ENCODE data around the gene AADACL3. TPM values are rescaled to one million over a fixed set of nuclear protein-coding genes. Genes with fewer than 3 reads are reported as not detected.

Gene AADACL3
- total and polyA plus RNA-seq, 2 donors (not counting 3 experiments of a cell fraction or from before 2014, with no cell fraction given) = not detected

DNA sequence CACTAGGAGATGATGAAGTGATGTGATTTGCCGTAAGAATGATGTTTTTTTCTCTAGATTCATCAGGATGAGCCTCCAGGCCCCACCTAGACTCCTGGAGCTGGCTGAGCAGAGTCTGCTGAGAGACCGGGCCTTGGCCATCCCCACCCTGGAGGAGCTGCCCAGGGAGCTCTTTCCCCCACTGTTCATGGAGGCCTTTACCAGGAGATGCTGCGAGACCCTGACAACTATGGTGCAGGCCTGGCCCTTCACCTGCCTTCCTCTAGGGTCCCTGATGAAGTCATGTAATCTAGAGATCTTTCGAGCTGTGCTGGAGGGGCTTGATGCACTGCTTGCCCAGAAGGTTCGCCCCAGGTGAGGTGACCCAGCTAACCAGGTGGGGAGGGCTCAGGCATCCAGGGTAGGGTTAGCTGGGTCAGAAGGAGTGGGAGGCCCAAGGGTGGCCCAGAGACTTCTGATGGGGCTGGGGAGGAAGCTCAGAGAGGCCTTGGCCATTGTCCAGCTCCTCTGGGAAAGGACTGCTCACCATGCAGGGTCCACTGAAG lies 59.0 kb downstream of the AADACL3 start:
- Histone ChIP-seq H3K4me1 (ENCODE audit: control insufficient read depth, extremely low read depth, insufficient read depth, low read length) (no peaks in the 10 kb centered on the region), H4K20me1 (replicated peaks; ENCODE audit: control insufficient read depth, extremely low read depth, insufficient read depth, low read length) (no peaks in the 10 kb centered on the region), H3K79me2 (ENCODE audit: control insufficient read depth, insufficient read depth, low read length) (no peaks in the 10 kb centered on the region), H3K9me3 (replicated peaks; ENCODE audit: control insufficient read depth, insufficient read depth, low read length) (no peaks in the 10 kb centered on the region), H3K4me3 (replicated peaks in 1 of 3; ENCODE audit: insufficient read depth in 1 of 3, low read depth in 1 of 3, low read length in 3 of 3) (no peak overlapping the region), H2AFZ (ENCODE audit: low read depth, low read length) (no peak overlapping the region), H3K27me3 (ENCODE audit: control insufficient read depth in 2 of 2, insufficient read depth in 2 of 2, low read length in 2 of 2) (no peaks in the 10 kb centered on the region), H3K9ac (replicated peaks; ENCODE audit: extremely low read depth, insufficient read depth, low read length) (no peak overlapping the region), H3K4me2 (ENCODE audit: insufficient read depth, low read length) (no peak overlapping the region), H3K36me3 (ENCODE audit: control insufficient read depth in 2 of 2, extremely low read depth in 1 of 2, insufficient read depth in 2 of 2, low read length in 2 of 2) (no peaks in the 10 kb centered on the region), H3K9me1 (replicated peaks; ENCODE audit: control insufficient read depth, extremely low read depth, insufficient read depth, low read length) (no peaks in the 10 kb centered on the region), H3K27ac (ENCODE audit: insufficient read depth, low read depth, low read length) (no peak overlapping the region)
- ChIA-PET CTCF (no interaction called here), POLR2A (no interaction called here)
- TF ChIP-seq, protein P1, sequence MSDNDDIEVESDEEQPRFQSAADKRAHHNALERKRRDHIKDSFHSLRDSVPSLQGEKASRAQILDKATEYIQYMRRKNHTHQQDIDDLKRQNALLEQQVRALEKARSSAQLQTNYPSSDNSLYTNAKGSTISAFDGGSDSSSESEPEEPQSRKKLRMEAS (IDR thresholded peaks at IDR 0.05; ENCODE audit: insufficient read depth, insufficient read length) = no peak
- TF ChIP-seq MYC (IDR thresholded peaks at IDR 0.05; ENCODE audit: low read depth, low read length) = no peak
- TF ChIP-seq EZH2 (IDR thresholded peaks at IDR 0.05; ENCODE audit: borderline replicate concordance, low read depth, low read length, severe bottlenecking) = no peak
- no peak for TF ChIP-seq POLR2AphosphoS5 (IDR thresholded peaks at IDR 0.05; ENCODE audit: insufficient read depth, low read depth, low read length)
- TF ChIP-seq, protein P2, sequence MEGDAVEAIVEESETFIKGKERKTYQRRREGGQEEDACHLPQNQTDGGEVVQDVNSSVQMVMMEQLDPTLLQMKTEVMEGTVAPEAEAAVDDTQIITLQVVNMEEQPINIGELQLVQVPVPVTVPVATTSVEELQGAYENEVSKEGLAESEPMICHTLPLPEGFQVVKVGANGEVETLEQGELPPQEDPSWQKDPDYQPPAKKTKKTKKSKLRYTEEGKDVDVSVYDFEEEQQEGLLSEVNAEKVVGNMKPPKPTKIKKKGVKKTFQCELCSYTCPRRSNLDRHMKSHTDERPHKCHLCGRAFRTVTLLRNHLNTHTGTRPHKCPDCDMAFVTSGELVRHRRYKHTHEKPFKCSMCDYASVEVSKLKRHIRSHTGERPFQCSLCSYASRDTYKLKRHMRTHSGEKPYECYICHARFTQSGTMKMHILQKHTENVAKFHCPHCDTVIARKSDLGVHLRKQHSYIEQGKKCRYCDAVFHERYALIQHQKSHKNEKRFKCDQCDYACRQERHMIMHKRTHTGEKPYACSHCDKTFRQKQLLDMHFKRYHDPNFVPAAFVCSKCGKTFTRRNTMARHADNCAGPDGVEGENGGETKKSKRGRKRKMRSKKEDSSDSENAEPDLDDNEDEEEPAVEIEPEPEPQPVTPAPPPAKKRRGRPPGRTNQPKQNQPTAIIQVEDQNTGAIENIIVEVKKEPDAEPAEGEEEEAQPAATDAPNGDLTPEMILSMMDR (IDR thresholded peaks at IDR 0.05; ENCODE audit: extremely low read depth in 1 of 2, insufficient read depth in 1 of 2, low read depth in 1 of 2, low read length in 2 of 2) = no peak
- TF ChIP-seq JUN (IDR thresholded peaks at IDR 0.05; ENCODE audit: borderline replicate concordance, insufficient read depth, insufficient read length, low read depth) = no peak
- TF ChIP-seq FOS (IDR thresholded peaks at IDR 0.05; ENCODE audit: borderline replicate concordance, insufficient read depth, low read length) = no peak
- no peak for TF ChIP-seq POLR2A (IDR thresholded peaks at IDR 0.05; ENCODE audit: low read depth, low read length)
- no peak for TF ChIP-seq GATA2 (IDR thresholded peaks at IDR 0.05; ENCODE audit: insufficient read depth, insufficient read length, low read depth, low read length)
- DNase-seq (ENCODE audit: low read depth, low spot score) (no peak), FAIRE-seq (no peak)
- BruUV-seq (replicated peaks) = no TSS peak
- intact Hi-C loops (cut with micrococcal nuclease) = no loop called here
- dilution Hi-C loops (cut with MboI; ENCODE audit: extremely low pct_ligation_motif_present, low sequenced_read_pairs) = no loop called here
